Left hindlimb (tissue), 1 donor: ENCODE results near the gene SLK.

ENCODE experiments used
- DNase-seq: peaks from one replicate; pipeline ENCODE4 v3.0.0-alpha.2; 2018

SLK gene

GRCh38 chr10:103991393-103992128 lies 24.6 kb downstream of the SLK start:
- no peak for DNase-seq

- no peak for DNase-seq
These were observed 28.2 kb downstream of the SLK start for GRCh38 chr10:103995134-103995533.

GRCh38 chr10:103998805-103999204 lies 31.9 kb downstream of the SLK start:
- no peak for DNase-seq

- no peak for DNase-seq
These were observed 36.0 kb downstream of the SLK start for GRCh38 chr10:104002911-104003310.

GRCh38 chr10:104005172-104005863 lies 38.4 kb downstream of the SLK start:
- no peak for DNase-seq

- no peak for DNase-seq
These were observed 45.0 kb downstream of the SLK start for GRCh38 chr10:104011904-104012303.

- DNase-seq = no peak
These were observed 46.5 kb downstream of the SLK start for GRCh38 chr10:104013489-104013888.

- DNase-seq = no peak
These were observed 47.2 kb downstream of the SLK start for GRCh38 chr10:104014176-104014575.

GRCh38 chr10:104016661-104017060 lies 49.7 kb downstream of the SLK start:
- DNase-seq = no peak

- DNase-seq = no peak
These were observed 51.5 kb downstream of the SLK start for GRCh38 chr10:104018471-104018870.

GRCh38 chr10:104020020-104020419 lies 53.1 kb downstream of the SLK start:
- no peak for DNase-seq

- no peak for DNase-seq
These were observed 54.3 kb downstream of the SLK start for GRCh38 chr10:104021246-104021645.

GRCh38 chr10:104022026-104022425 lies 55.1 kb downstream of the SLK start:
- DNase-seq = no peak

- no peak for DNase-seq
These were observed 58.6 kb downstream of the SLK start for GRCh38 chr10:104025524-104025923.

GRCh38 chr10:104026762-104027161 lies 59.8 kb downstream of the SLK start:
- DNase-seq = no peak

GRCh38 chr10:104028146-104028545 lies 61.2 kb downstream of the SLK start:
- no peak for DNase-seq

- DNase-seq = no peak
These were observed 62.0 kb downstream of the SLK start for GRCh38 chr10:104028823-104029520.

- DNase-seq = no peak
These were observed 62.6 kb downstream of the SLK start for GRCh38 chr10:104029521-104029860.

GRCh38 chr10:104031631-104032030 lies 64.7 kb downstream of the SLK start:
- no peak for DNase-seq

GRCh38 chr10:104032144-104032775 lies 65.3 kb downstream of the SLK start:
- no peak for DNase-seq

GRCh38 chr10:104033401-104033930 lies 66.5 kb downstream of the SLK start:
- DNase-seq = no peak

GRCh38 chr10:104033966-104034365 lies 67.0 kb downstream of the SLK start:
- DNase-seq = no peak
